ENCODE data around the gene HSF4.

GRCh38 chr16:67201411-67202345 lies 37.1 kb downstream of the HSF4 start:
- TF ChIP-seq POLR2AphosphoS5 (IDR thresholded peaks at IDR 0.05; ENCODE audit: low read depth, low read length) = no peak
- no peak for TF ChIP-seq POLR2A (IDR thresholded peaks at IDR 0.05; ENCODE audit: low read depth, low read length)

All from GM12892 (cell line).